ENCODE measurements around the gene EPHB6. TPM values are rescaled to one million over a fixed set of nuclear protein-coding genes. Genes with fewer than 3 reads are reported as not detected.

Gene EPHB6
- total RNA-seq, 1 donor from 2014 or later = 3.8 TPM

DNA sequence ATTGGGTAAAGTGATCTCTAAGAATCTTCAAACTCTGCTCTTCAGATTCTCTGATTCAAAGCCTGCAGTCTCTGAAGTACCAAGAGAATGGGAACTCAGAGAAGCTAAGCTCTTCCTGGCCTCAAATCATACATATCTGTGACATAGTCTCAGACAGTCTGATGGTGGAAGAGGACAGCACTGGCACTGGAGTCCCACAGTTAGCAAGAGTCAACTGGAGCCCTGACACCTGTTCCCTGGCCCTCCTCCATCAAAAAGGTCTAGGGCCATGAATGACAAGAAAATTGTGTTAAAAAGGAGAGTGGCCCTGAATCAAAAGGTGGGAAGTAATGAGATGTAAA lies 46.4 kb upstream of the EPHB6 start:
- TF ChIP-seq, protein P1, sequence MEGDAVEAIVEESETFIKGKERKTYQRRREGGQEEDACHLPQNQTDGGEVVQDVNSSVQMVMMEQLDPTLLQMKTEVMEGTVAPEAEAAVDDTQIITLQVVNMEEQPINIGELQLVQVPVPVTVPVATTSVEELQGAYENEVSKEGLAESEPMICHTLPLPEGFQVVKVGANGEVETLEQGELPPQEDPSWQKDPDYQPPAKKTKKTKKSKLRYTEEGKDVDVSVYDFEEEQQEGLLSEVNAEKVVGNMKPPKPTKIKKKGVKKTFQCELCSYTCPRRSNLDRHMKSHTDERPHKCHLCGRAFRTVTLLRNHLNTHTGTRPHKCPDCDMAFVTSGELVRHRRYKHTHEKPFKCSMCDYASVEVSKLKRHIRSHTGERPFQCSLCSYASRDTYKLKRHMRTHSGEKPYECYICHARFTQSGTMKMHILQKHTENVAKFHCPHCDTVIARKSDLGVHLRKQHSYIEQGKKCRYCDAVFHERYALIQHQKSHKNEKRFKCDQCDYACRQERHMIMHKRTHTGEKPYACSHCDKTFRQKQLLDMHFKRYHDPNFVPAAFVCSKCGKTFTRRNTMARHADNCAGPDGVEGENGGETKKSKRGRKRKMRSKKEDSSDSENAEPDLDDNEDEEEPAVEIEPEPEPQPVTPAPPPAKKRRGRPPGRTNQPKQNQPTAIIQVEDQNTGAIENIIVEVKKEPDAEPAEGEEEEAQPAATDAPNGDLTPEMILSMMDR (IDR thresholded peaks at IDR 0.05; ENCODE audit: unreplicated experiment) = no peak
- H3K36me3 Mint-ChIP-seq (ENCODE audit: low read depth, unreplicated experiment) = no peaks in the 10 kb centered on the region
- no peak overlapping the region for H3K27ac Mint-ChIP-seq (ENCODE audit: unreplicated experiment)
- no peaks in the 10 kb centered on the region for H3K9me3 Mint-ChIP-seq (ENCODE audit: unreplicated experiment)
- H3K4me1 Mint-ChIP-seq (ENCODE audit: unreplicated experiment) = no peaks in the 10 kb centered on the region
- H3K27me3 Mint-ChIP-seq (ENCODE audit: unreplicated experiment) = peaks cover 3% of the 10 kb centered on the region
- DNase-seq (ENCODE audit: low spot score) = no peak
- H3K4me3 Mint-ChIP-seq (ENCODE audit: unreplicated experiment) = no peak overlapping the region

DNA sequence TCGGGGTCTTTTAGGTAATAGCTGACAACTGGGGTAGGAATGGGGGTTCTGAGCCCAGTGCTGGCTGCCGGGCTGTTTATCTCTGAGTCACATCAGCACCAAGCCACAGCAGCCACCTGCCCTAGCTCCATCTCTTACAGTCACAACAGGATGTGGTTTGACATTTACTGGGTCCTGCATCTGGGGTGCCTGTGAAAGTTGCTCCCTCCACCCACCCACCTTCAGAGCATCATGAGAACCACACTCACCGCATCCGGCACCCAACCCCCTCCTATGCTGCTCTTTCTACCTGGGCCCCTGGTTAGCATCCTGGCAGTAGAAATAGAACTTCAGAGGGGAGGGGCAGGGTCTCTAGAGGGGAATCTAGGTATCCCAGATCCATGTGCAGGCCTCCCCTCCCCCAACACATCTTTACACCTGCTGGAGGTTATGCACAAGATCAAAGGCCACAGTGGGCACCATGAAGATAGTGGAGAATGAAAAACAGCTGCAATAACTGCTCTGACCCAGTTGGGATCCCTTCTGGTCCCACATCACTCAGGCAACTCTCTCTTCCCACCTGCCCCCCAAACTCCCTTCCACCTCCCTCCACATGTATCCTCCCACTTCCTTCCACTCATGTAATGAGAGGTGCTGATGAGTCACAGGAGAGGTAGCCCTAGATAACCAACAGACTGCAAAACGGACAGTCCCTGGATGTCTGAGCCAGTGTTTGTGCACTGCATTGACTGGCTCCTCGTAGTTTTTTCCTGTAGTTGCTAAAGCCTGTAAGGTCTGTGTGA lies 45.9 kb upstream of the EPHB6 start:
- H3K4me1 Mint-ChIP-seq (ENCODE audit: unreplicated experiment) = no peaks in the 10 kb centered on the region
- no peak overlapping the region for H3K27ac Mint-ChIP-seq (ENCODE audit: unreplicated experiment)

DNA sequence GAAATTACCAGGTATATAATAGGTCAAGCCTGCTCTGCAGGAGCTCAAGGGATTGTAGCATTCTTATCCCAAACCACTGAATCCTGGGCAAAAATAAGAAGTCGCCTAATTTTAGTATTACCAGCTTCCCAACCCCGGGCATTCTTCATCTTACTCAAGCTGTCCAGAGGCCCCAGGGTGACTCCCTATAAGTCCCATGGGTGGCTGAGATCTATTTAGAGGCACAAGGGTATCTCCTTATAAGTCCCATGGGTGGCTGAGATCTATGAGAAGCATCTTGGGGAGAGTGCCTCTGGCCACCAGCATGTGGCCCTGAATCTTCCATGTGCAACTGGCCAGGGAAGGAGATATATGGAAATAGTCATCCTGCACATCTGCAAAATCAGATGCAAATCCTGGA lies 45.2 kb upstream of the EPHB6 start:
- H3K9me3 Mint-ChIP-seq (ENCODE audit: unreplicated experiment) = no peaks in the 10 kb centered on the region
- no peak overlapping the region for H3K27ac Mint-ChIP-seq (ENCODE audit: unreplicated experiment)
- H3K27me3 Mint-ChIP-seq (ENCODE audit: unreplicated experiment) = peaks cover 2% of the 10 kb centered on the region
- DNase-seq (ENCODE audit: low spot score) = no peak
- no peaks in the 10 kb centered on the region for H3K4me1 Mint-ChIP-seq (ENCODE audit: unreplicated experiment)
- H3K4me3 Mint-ChIP-seq (ENCODE audit: unreplicated experiment) = no peak overlapping the region
- TF ChIP-seq, protein P1 (IDR thresholded peaks at IDR 0.05; ENCODE audit: unreplicated experiment) = no peak
- no peaks in the 10 kb centered on the region for H3K36me3 Mint-ChIP-seq (ENCODE audit: low read depth, unreplicated experiment)

More for the DNA sequence above, 45.9 kb upstream of the EPHB6 start:
- Mint-ChIP-seq H3K9me3 (ENCODE audit: unreplicated experiment) (no peaks in the 10 kb centered on the region), H3K36me3 (ENCODE audit: low read depth, unreplicated experiment) (no peaks in the 10 kb centered on the region), H3K27me3 (ENCODE audit: unreplicated experiment) (peaks cover 2% of the 10 kb centered on the region), H3K4me3 (ENCODE audit: unreplicated experiment) (no peak overlapping the region)
- TF ChIP-seq, protein P1 (IDR thresholded peaks at IDR 0.05; ENCODE audit: unreplicated experiment) = no peak
- DNase-seq (ENCODE audit: low spot score) = no peak

DNA sequence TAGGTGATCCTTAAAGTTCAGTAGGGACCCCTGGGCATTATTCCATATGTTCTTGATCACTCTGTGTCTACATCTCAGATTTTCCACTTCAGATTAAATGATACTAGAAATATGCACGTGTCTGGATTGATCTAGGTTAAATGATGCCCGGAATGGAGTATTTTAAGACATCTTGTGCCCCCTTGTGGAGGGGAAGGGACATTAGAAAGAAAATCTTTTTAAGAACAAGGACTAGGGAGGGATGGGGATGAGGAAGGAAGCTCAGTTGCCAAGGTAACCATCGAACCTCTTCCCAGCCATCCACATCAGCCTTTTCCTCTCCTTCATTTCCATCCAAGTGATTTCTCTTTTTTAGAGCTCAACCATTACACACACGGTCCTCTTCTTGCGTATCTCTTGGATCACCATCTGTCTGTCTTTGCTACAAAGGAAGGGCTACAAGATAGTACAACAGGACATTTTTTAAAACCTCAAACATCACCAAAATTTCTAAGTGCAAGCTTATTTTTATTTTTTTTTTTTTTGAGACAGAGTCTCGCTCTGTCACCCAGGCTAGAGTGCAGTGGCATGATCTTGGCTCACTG lies 43.6 kb upstream of the EPHB6 start:
- Mint-ChIP-seq H3K27me3 (ENCODE audit: unreplicated experiment) (peaks cover 1% of the 10 kb centered on the region), H3K27ac (ENCODE audit: unreplicated experiment) (no peak overlapping the region), H3K4me1 (ENCODE audit: unreplicated experiment) (no peaks in the 10 kb centered on the region), H3K36me3 (ENCODE audit: low read depth, unreplicated experiment) (no peaks in the 10 kb centered on the region), H3K9me3 (ENCODE audit: unreplicated experiment) (no peaks in the 10 kb centered on the region), H3K4me3 (ENCODE audit: unreplicated experiment) (no peak overlapping the region)
- DNase-seq (ENCODE audit: low spot score) = peak; percentile 44
- TF ChIP-seq, protein P1 (IDR thresholded peaks at IDR 0.05; ENCODE audit: unreplicated experiment) = peak; percentile 78
